ENCODE measurements around the gene HPCAL1. TPM values are rescaled to one million over a fixed set of nuclear protein-coding genes. Genes with fewer than 3 reads are reported as not detected.
A peak's percentile ranks its signal among the peaks of the same experiment; 100 is the strongest.

HPCAL1 gene
- total RNA-seq, 1 experiment from 2014 or later: 22.0 TPM

GRCh38 chr2:10300328-10300920, 2.3 kb upstream of the HPCAL1 start:
- DNase-seq: no peak
- no peak overlapping the region for H3K4me3 ChIP-seq (ENCODE audit: insufficient read depth, low read depth, low read length)
- H3K36me3 ChIP-seq (replicated peaks; ENCODE audit: control insufficient read depth, insufficient read depth, low read length): no peaks in the 10 kb centered on the region
- peaks cover 25% of the 10 kb centered on the region for H3K27me3 ChIP-seq (ENCODE audit: control insufficient read depth, insufficient read depth, low read length)

GRCh38 chr2:10300997-10301940, 1.4 kb upstream of the HPCAL1 start:
- Histone ChIP-seq H3K36me3 (replicated peaks; ENCODE audit: control insufficient read depth, insufficient read depth, low read length) (no peaks in the 10 kb centered on the region), H3K4me3 (ENCODE audit: insufficient read depth, low read depth, low read length) (no peak overlapping the region), H3K27me3 (ENCODE audit: control insufficient read depth, insufficient read depth, low read length) (peaks cover 28% of the 10 kb centered on the region)
- DNase-seq: no peak

- peak; percentile 72 for DNase-seq
- peak overlapping the region; percentile 48 for H3K4me3 ChIP-seq (ENCODE audit: insufficient read depth, low read depth, low read length)
- H3K36me3 ChIP-seq (replicated peaks; ENCODE audit: control insufficient read depth, insufficient read depth, low read length): no peaks in the 10 kb centered on the region
- peaks cover 28% of the 10 kb centered on the region for H3K27me3 ChIP-seq (ENCODE audit: control insufficient read depth, insufficient read depth, low read length)
These were observed 694 bp upstream of the HPCAL1 start for GRCh38 chr2:10301941-10302478.

- Histone ChIP-seq H3K36me3 (replicated peaks; ENCODE audit: control insufficient read depth, insufficient read depth, low read length) (no peaks in the 10 kb centered on the region), H3K4me3 (ENCODE audit: insufficient read depth, low read depth, low read length) (peak overlapping the region; percentile 51), H3K27me3 (ENCODE audit: control insufficient read depth, insufficient read depth, low read length) (peaks cover 28% of the 10 kb centered on the region)
- peak; percentile 65 for DNase-seq
These were observed 533 bp downstream of the HPCAL1 start for GRCh38 chr2:10303181-10303693.

GRCh38 chr2:10303694-10304378, 1.1 kb downstream of the HPCAL1 start:
- peaks cover 28% of the 10 kb centered on the region for H3K27me3 ChIP-seq (ENCODE audit: control insufficient read depth, insufficient read depth, low read length)
- H3K36me3 ChIP-seq (replicated peaks; ENCODE audit: control insufficient read depth, insufficient read depth, low read length): no peaks in the 10 kb centered on the region
- peak; percentile 80 for DNase-seq
- peak overlapping the region; percentile 51 for H3K4me3 ChIP-seq (ENCODE audit: insufficient read depth, low read depth, low read length)

GRCh38 chr2:10304458-10305253, 2.0 kb downstream of the HPCAL1 start:
- peak; percentile 69 for DNase-seq
- H3K27me3 ChIP-seq (ENCODE audit: control insufficient read depth, insufficient read depth, low read length): peaks cover 28% of the 10 kb centered on the region
- H3K36me3 ChIP-seq (replicated peaks; ENCODE audit: control insufficient read depth, insufficient read depth, low read length): no peaks in the 10 kb centered on the region
- peak overlapping the region; percentile 51 for H3K4me3 ChIP-seq (ENCODE audit: insufficient read depth, low read depth, low read length)

- Histone ChIP-seq H3K27me3 (ENCODE audit: control insufficient read depth, insufficient read depth, low read length) (peaks cover 28% of the 10 kb centered on the region), H3K36me3 (replicated peaks; ENCODE audit: control insufficient read depth, insufficient read depth, low read length) (no peaks in the 10 kb centered on the region), H3K4me3 (ENCODE audit: insufficient read depth, low read depth, low read length) (no peak overlapping the region)
- no peak for DNase-seq
These were observed 2.5 kb downstream of the HPCAL1 start for GRCh38 chr2:10305254-10305635.

- peaks cover 28% of the 10 kb centered on the region for H3K27me3 ChIP-seq (ENCODE audit: control insufficient read depth, insufficient read depth, low read length)
- peak; percentile 79 for DNase-seq
- no peaks in the 10 kb centered on the region for H3K36me3 ChIP-seq (replicated peaks; ENCODE audit: control insufficient read depth, insufficient read depth, low read length)
- no peak overlapping the region for H3K4me3 ChIP-seq (ENCODE audit: insufficient read depth, low read depth, low read length)
These were observed 3.0 kb downstream of the HPCAL1 start for GRCh38 chr2:10305715-10306114.

- Histone ChIP-seq H3K27me3 (ENCODE audit: control insufficient read depth, insufficient read depth, low read length) (peaks cover 28% of the 10 kb centered on the region), H3K36me3 (replicated peaks; ENCODE audit: control insufficient read depth, insufficient read depth, low read length) (no peaks in the 10 kb centered on the region), H3K4me3 (ENCODE audit: insufficient read depth, low read depth, low read length) (no peak overlapping the region)
- DNase-seq: no peak
These were observed 4.3 kb downstream of the HPCAL1 start for GRCh38 chr2:10306901-10307463.

GRCh38 chr2:10307561-10308156, 5.0 kb downstream of the HPCAL1 start:
- DNase-seq: no peak
- H3K27me3 ChIP-seq (ENCODE audit: control insufficient read depth, insufficient read depth, low read length): peaks cover 28% of the 10 kb centered on the region
- H3K4me3 ChIP-seq (ENCODE audit: insufficient read depth, low read depth, low read length): no peak overlapping the region
- H3K36me3 ChIP-seq (replicated peaks; ENCODE audit: control insufficient read depth, insufficient read depth, low read length): no peaks in the 10 kb centered on the region

GRCh38 chr2:10308866-10309265, 6.2 kb downstream of the HPCAL1 start:
- no peak for DNase-seq
- no peak overlapping the region for H3K4me3 ChIP-seq (ENCODE audit: insufficient read depth, low read depth, low read length)
- H3K27me3 ChIP-seq (ENCODE audit: control insufficient read depth, insufficient read depth, low read length): peaks cover 18% of the 10 kb centered on the region
- no peaks in the 10 kb centered on the region for H3K36me3 ChIP-seq (replicated peaks; ENCODE audit: control insufficient read depth, insufficient read depth, low read length)

GRCh38 chr2:10309286-10309685, 6.6 kb downstream of the HPCAL1 start:
- Histone ChIP-seq H3K27me3 (ENCODE audit: control insufficient read depth, insufficient read depth, low read length) (peaks cover 14% of the 10 kb centered on the region), H3K36me3 (replicated peaks; ENCODE audit: control insufficient read depth, insufficient read depth, low read length) (no peaks in the 10 kb centered on the region), H3K4me3 (ENCODE audit: insufficient read depth, low read depth, low read length) (no peak overlapping the region)
- DNase-seq: no peak

GRCh38 chr2:10310309-10310888, 7.7 kb downstream of the HPCAL1 start:
- H3K4me3 ChIP-seq (ENCODE audit: insufficient read depth, low read depth, low read length): no peak overlapping the region
- no peak for DNase-seq

More at GRCh38 chr2:10310309-10310888, 7.7 kb downstream of the HPCAL1 start:
- no peaks in the 10 kb centered on the region for H3K36me3 ChIP-seq (replicated peaks; ENCODE audit: control insufficient read depth, insufficient read depth, low read length)
- H3K27me3 ChIP-seq (ENCODE audit: control insufficient read depth, insufficient read depth, low read length): peaks cover 3% of the 10 kb centered on the region; the same call in 1 of the 2 replicates
